Fibroblast of lung (primary cell): Measurements from ENCODE around the gene NUB1. TPM values are rescaled to one million over a fixed set of nuclear protein-coding genes. Genes with fewer than 3 reads are reported as not detected.

Source experiments
- DNase-seq, 2 donors: peaks; one replicate each; pipeline versions ENCODE4 v3.0.0 to v3.0.0-alpha.2; 2010; ENCODE audit warnings: low read depth in 2 of 2
- H2AFZ ChIP-seq: 2 replicates; pipeline ENCODE4 v1.5.1; 2012; ENCODE audit warnings: low read length, control low read depth, inconsistent platforms
- H3K27ac ChIP-seq: 2 replicates; pipeline ENCODE4 v1.5.1; 2011; ENCODE audit warnings: low read length, control low read depth; ENCODE audit not compliant: insufficient read depth
- H3K27me3 ChIP-seq: 2 replicates; pipeline ENCODE4 v1.5.1; 2011; ENCODE audit warnings: mild to moderate bottlenecking, low read length; ENCODE audit not compliant: control insufficient read depth, insufficient read depth
- H3K36me3 ChIP-seq: 2 replicates; pipeline ENCODE4 v1.5.1; 2011; ENCODE audit warnings: low read length; ENCODE audit not compliant: control insufficient read depth, insufficient read depth
- H3K4me1 ChIP-seq: 2 replicates; pipeline ENCODE4 v1.5.1; 2011; ENCODE audit warnings: low read length; ENCODE audit not compliant: control insufficient read depth, insufficient read depth; ENCODE audit errors: extremely low read depth
- H3K4me2 ChIP-seq: 2 replicates; pipeline ENCODE4 v1.5.1; 2011; ENCODE audit warnings: low read length, control low read depth; ENCODE audit not compliant: insufficient read depth; ENCODE audit errors: extremely low read depth
- H3K4me3 ChIP-seq, 4 experiments: fragments of 200-600 bp in 1 of 4; sonication (generic) in 1 of 4; replicated peaks in 1 of 4; 2 replicates each; pipeline ENCODE4 v1.5.1; 2011 to 2016; ENCODE audit warnings: low read length in 4 of 4, low read depth in 3 of 4, mild to moderate bottlenecking in 3 of 4, control low read depth in 2 of 4, inconsistent platforms in 1 of 4, mixed read lengths in 1 of 4; ENCODE audit not compliant: insufficient read depth in 1 of 4; ENCODE audit errors: control extremely low read depth in 1 of 4
- H3K79me2 ChIP-seq: 2 replicates; pipeline ENCODE4 v1.5.1; 2012; ENCODE audit warnings: mild to moderate bottlenecking, low read length, inconsistent platforms; ENCODE audit not compliant: control insufficient read depth, insufficient read depth
- H3K9ac ChIP-seq: 2 replicates; pipeline ENCODE4 v1.5.1; 2011; ENCODE audit warnings: mild to moderate bottlenecking, low read length, control low read depth; ENCODE audit not compliant: insufficient read depth
- H3K9me3 ChIP-seq: 2 replicates; pipeline ENCODE4 v1.5.1; 2012; ENCODE audit warnings: low read depth, low read length; ENCODE audit not compliant: control insufficient read depth, insufficient read depth
- H4K20me1 ChIP-seq: 2 replicates; pipeline ENCODE4 v1.5.1; 2011; ENCODE audit warnings: low read length; ENCODE audit not compliant: control insufficient read depth, insufficient read depth; ENCODE audit errors: extremely low read depth
- CTCF ChIP-seq, 2 donors: IDR thresholded peaks in 1 of 2; conservative IDR thresholded peaks in 1 of 2; 1 replicate in 1 of 2; 2 replicates in 1 of 2; pipeline ENCODE4 v1.5.1; 2011 to 2012; ENCODE audit warnings: low read length in 2 of 2, control low read depth in 1 of 2, inconsistent platforms in 1 of 2, low read depth in 1 of 2, mild to moderate bottlenecking in 1 of 2
- EZH2 ChIP-seq: IDR thresholded peaks from 2 replicates; pipeline ENCODE4 v1.5.1; 2012; ENCODE audit warnings: low read length, control low read depth, mild to moderate bottlenecking; ENCODE audit errors: missing control alignments
- polyA plus RNA-seq, 2 donors: library from polyadenylated mRNA; depleted of rRNA in 1 of 2; stranded (reverse) in 1 of 2; unstranded in 1 of 2; fragments of >200 nt; gene quantifications; 2 replicates each; pipeline ENCODE4 v1.2.1, GENCODE V29; 2011 to 2012; ENCODE audit warnings: missing spikeins in 1 of 2
- total RNA-seq: library from RNA; depleted of rRNA; stranded (reverse); fragments of >200 nt; gene quantifications from 2 replicates; pipeline ENCODE4 v1.2.1, GENCODE V29; 2014

The NUB1 gene
- total and polyA plus RNA-seq, 2 donors (not counting 1 experiment from before 2014, with no cell fraction given) = 44.4 to 77.7 TPM

GRCh38 chr7:151351027-151351426, 9.4 kb downstream of the NUB1 start:
- no peak overlapping the region for H3K4me2 ChIP-seq

DNA sequence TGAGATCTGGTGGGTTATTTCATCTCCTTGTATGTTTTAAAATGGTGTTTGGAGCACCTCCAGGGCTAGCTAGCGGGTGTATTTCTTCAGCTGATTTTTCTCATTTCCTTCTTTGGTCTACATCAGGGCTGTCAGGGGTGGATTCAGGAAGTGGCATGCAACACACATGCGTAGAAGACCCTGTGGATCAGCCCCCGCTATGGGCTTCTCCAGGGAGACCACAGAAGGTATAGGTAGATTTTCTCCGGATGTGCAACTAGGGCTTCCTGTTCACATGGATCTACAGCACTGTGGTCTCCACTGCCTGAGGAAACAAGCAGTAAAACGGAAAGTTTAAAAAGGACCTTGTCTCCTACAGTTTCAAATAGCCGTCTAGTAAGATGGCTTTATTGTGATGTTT, 10.4 kb downstream of the NUB1 start:
- Histone ChIP-seq H2AFZ (no peak overlapping the region), H3K4me2 (no peak overlapping the region), H3K4me3 (no peak overlapping the region), H3K27me3 (no peaks in the 10 kb centered on the region), H3K9ac (no peak overlapping the region), H3K27ac (no peak overlapping the region), H3K4me1 (no peaks in the 10 kb centered on the region), H3K36me3 (peaks cover 17% of the 10 kb centered on the region), H3K9me3 (no peaks in the 10 kb centered on the region), H3K79me2 (no peaks in the 10 kb centered on the region), H4K20me1 (no peaks in the 10 kb centered on the region)
- TF ChIP-seq EZH2 = no peak
- TF ChIP-seq CTCF (conservative IDR thresholded peaks at IDR 0.05 in 1 of 2, IDR thresholded peaks at IDR 0.05 in 1 of 2; ENCODE audit: low read depth in 1 of 2, low read length in 2 of 2) = no peak
- DNase-seq = no peak

More at GRCh38 chr7:151351027-151351426, 9.4 kb downstream of the NUB1 start:
- H2AFZ ChIP-seq = no peak overlapping the region
- no peaks in the 10 kb centered on the region for H3K4me1 ChIP-seq
- TF ChIP-seq CTCF (conservative IDR thresholded peaks at IDR 0.05 in 1 of 2, IDR thresholded peaks at IDR 0.05 in 1 of 2; ENCODE audit: low read depth in 1 of 2, low read length in 2 of 2) (no peak), EZH2 (no peak)
- H3K79me2 ChIP-seq = no peaks in the 10 kb centered on the region
- H3K4me3 ChIP-seq = no peak overlapping the region
- H3K36me3 ChIP-seq = peaks cover 14% of the 10 kb centered on the region
- no peaks in the 10 kb centered on the region for H4K20me1 ChIP-seq
- no peak overlapping the region for H3K27ac ChIP-seq
- H3K27me3 ChIP-seq = no peaks in the 10 kb centered on the region
- DNase-seq = no peak
- H3K9me3 ChIP-seq = no peaks in the 10 kb centered on the region
- no peak overlapping the region for H3K9ac ChIP-seq

GRCh38 chr7:151352512-151352911, 10.9 kb downstream of the NUB1 start:
- Histone ChIP-seq H3K9me3 (no peaks in the 10 kb centered on the region), H3K4me3 (no peak overlapping the region), H3K4me2 (no peak overlapping the region), H3K27me3 (no peaks in the 10 kb centered on the region), H3K79me2 (no peaks in the 10 kb centered on the region), H3K27ac (no peak overlapping the region), H2AFZ (no peak overlapping the region), H3K36me3 (peaks cover 17% of the 10 kb centered on the region), H3K9ac (no peak overlapping the region), H4K20me1 (no peaks in the 10 kb centered on the region), H3K4me1 (no peaks in the 10 kb centered on the region)
- TF ChIP-seq EZH2 (no peak), CTCF (conservative IDR thresholded peaks at IDR 0.05 in 1 of 2, IDR thresholded peaks at IDR 0.05 in 1 of 2; ENCODE audit: low read depth in 1 of 2, low read length in 2 of 2) (no peak)
- DNase-seq = no peak
